Astrocyte (in vitro differentiated cells and primary cell): ENCODE measurements around the gene DCBLD1.

Experiments used
- CTCF ChIP-seq: IDR thresholded peaks from 2 replicates; pipeline ENCODE4 v1.5.1; 2011; ENCODE audit warnings: low read depth, mild to moderate bottlenecking, inconsistent platforms, low read length, moderate library complexity; ENCODE audit not compliant: insufficient read depth
- EZH2 ChIP-seq: IDR thresholded peaks from 2 replicates; pipeline ENCODE4 v1.6.1; 2012; ENCODE audit warnings: mild to moderate bottlenecking, low read length, inconsistent platforms; ENCODE audit not compliant: insufficient read depth

GRCh38 chr6:117456998-117457397, 25.5 kb upstream of the DCBLD1 start:
- no peak for TF ChIP-seq CTCF
- no peak for TF ChIP-seq EZH2
